CD14-positive monocyte (primary cell): Measurements from ENCODE around the gene LSM3. TPM values are rescaled to one million over a fixed set of nuclear protein-coding genes. Genes with fewer than 3 reads are reported as not detected.

ENCODE experiments used
- DNase-seq, 3 donors: peaks; one replicate each; pipeline ENCODE4 v3.0.0-alpha.2; 2011 to 2022
- H2AFZ ChIP-seq: 2 replicates; pipeline ENCODE4 v1.6.0; 2012; ENCODE audit warnings: mild to moderate bottlenecking, low read depth, low read length, inconsistent platforms; ENCODE audit not compliant: insufficient read depth, poor library complexity, severe bottlenecking
- H3K27ac ChIP-seq, 2 donors: 1 replicate in 1 of 2; 2 replicates in 1 of 2; pipeline ENCODE4 v1.5.1; 2012 to 2013; ENCODE audit warnings: low read length in 2 of 2, control low read depth in 1 of 2, inconsistent platforms in 1 of 2, low read depth in 1 of 2, mild to moderate bottlenecking in 1 of 2
- H3K27me3 ChIP-seq, 2 donors: one replicate each; pipeline versions ENCODE4 v1.6.0 to v1.6.1; 2011 to 2013; ENCODE audit warnings: low read length in 2 of 2; ENCODE audit not compliant: control insufficient read depth in 2 of 2, insufficient read depth in 2 of 2
- H3K36me3 ChIP-seq, 2 donors: replicated peaks in 1 of 2; 1 replicate in 1 of 2; 2 replicates in 1 of 2; pipeline versions ENCODE4 v1.5.1 to v1.6.1; 2012 to 2013; ENCODE audit warnings: low read length in 2 of 2, control low read depth in 1 of 2, inconsistent platforms in 1 of 2, mild to moderate bottlenecking in 1 of 2; ENCODE audit not compliant: insufficient read depth in 2 of 2, control insufficient read depth in 1 of 2
- H3K4me1 ChIP-seq, 2 donors: 1 replicate in 1 of 2; 2 replicates in 1 of 2; pipeline versions ENCODE4 v1.5.1 to v1.6.1; 2012 to 2013; ENCODE audit warnings: low read length in 2 of 2, control low read depth in 1 of 2, inconsistent platforms in 1 of 2, mild to moderate bottlenecking in 1 of 2, moderate library complexity in 1 of 2; ENCODE audit not compliant: insufficient read depth in 2 of 2, control insufficient read depth in 1 of 2
- H3K4me2 ChIP-seq: replicated peaks from 2 replicates; pipeline ENCODE3; 2012; ENCODE audit warnings: low read length, moderate library complexity, mild to moderate bottlenecking; ENCODE audit not compliant: poor library complexity, severe bottlenecking; ENCODE audit errors: extremely low read depth
- H3K4me3 ChIP-seq, 3 experiments: fragments of 200-600 bp in 1 of 3; sonication (generic) in 1 of 3; replicated peaks in 1 of 3; 1 replicate in 2 of 3; 2 replicates in 1 of 3; pipeline ENCODE4 v1.5.1; 2011 to 2013; ENCODE audit warnings: low read length in 3 of 3, mild to moderate bottlenecking in 3 of 3, control low read depth in 2 of 3, low read depth in 2 of 3, inconsistent platforms in 1 of 3, moderate library complexity in 1 of 3
- H3K79me2 ChIP-seq: 2 replicates; pipeline ENCODE4 v1.6.0; 2012; ENCODE audit warnings: mild to moderate bottlenecking, control low read depth, inconsistent platforms, low read length, moderate library complexity; ENCODE audit not compliant: insufficient read depth
- H3K9ac ChIP-seq: 2 replicates; pipeline ENCODE4 v1.6.0; 2017; ENCODE audit warnings: low read length, mild to moderate bottlenecking; ENCODE audit not compliant: insufficient read depth, poor library complexity, severe bottlenecking
- H3K9me3 ChIP-seq, 2 donors: replicated peaks in 1 of 2; 1 replicate in 1 of 2; 2 replicates in 1 of 2; pipeline versions ENCODE4 v1.5.1 to v1.6.1; 2012 to 2013; ENCODE audit warnings: low read length in 2 of 2, control low read depth in 1 of 2; ENCODE audit not compliant: control insufficient read depth in 1 of 2, insufficient read depth in 1 of 2
- H4K20me1 ChIP-seq: 2 replicates; pipeline ENCODE4 v1.6.0; 2012; ENCODE audit warnings: mild to moderate bottlenecking, low read length, control low read depth, moderate library complexity; ENCODE audit not compliant: insufficient read depth
- H3K27ac Mint-ChIP-seq, 7 donors: one replicate each; pipeline ENCODE4 v1.8.0; 2020; ENCODE audit warnings: mild to moderate bottlenecking in 7 of 7, mixed read lengths in 7 of 7, moderate library complexity in 6 of 7, inconsistent platforms in 2 of 7
- H3K27me3 Mint-ChIP-seq, 3 donors: one replicate each; pipeline ENCODE4 v1.8.0; 2021 to 2022; ENCODE audit warnings: low read depth in 3 of 3, mild to moderate bottlenecking in 3 of 3, mixed read lengths in 3 of 3, moderate library complexity in 3 of 3, inconsistent platforms in 1 of 3
- H3K36me3 Mint-ChIP-seq, 2 donors: one replicate each; pipeline ENCODE4 v1.8.0; 2020; ENCODE audit warnings: mixed read lengths in 2 of 2, inconsistent platforms in 1 of 2, mild to moderate bottlenecking in 1 of 2
- H3K4me1 Mint-ChIP-seq: one replicate; pipeline ENCODE4 v1.8.0; 2020; ENCODE audit warnings: mild to moderate bottlenecking, mixed read lengths
- H3K4me3 Mint-ChIP-seq, 2 donors: one replicate each; pipeline ENCODE4 v1.8.0; 2020; ENCODE audit warnings: mild to moderate bottlenecking in 2 of 2, mixed read lengths in 2 of 2, moderate library complexity in 1 of 2
- H3K9me3 Mint-ChIP-seq, 7 donors: one replicate each; pipeline ENCODE4 v1.8.0; 2020 to 2022; ENCODE audit warnings: mixed read lengths in 7 of 7, mild to moderate bottlenecking in 6 of 7, moderate library complexity in 6 of 7, inconsistent platforms in 2 of 7
- WGBS: methylation state at CpG from one replicate; pipeline ENCODE4 v1.1.5; 2013; ENCODE audit warnings: missing lambda C conversion rate; ENCODE audit not compliant: insufficient coverage; 5-methylcytosine and 5-hydroxymethylcytosine counted together
- intact Hi-C, 2 donors: fragments of 100-400 bp; cut with micrococcal nuclease; formaldehyde crosslinking; loops; one replicate each; pipeline versions ENCODE4 v1.15.0 to v1.15.1; 2023
- polyA plus RNA-seq, 3 donors: library from polyadenylated mRNA; depleted of rRNA in 1 of 3; unstranded in 2 of 3; stranded (reverse) in 1 of 3; fragments of 300-500 nt in 2 of 3; fragments of >200 nt in 1 of 3; fragmentation: Illumina TruSeq in 2 of 3; gene quantifications; 1 replicate in 2 of 3; 2 replicates in 1 of 3; pipeline ENCODE4 v1.2.3, GENCODE V29; 2012 to 2021
- TF ChIP-seq, protein P1 (sequence below): fragments of 200-600 bp; IDR thresholded peaks from one replicate; pipeline ENCODE4 v1.8.0; 2022; ENCODE audit warnings: antibody characterized with exemption, mild to moderate bottlenecking

LSM3 gene
- polyA plus RNA-seq, 3 donors: 4.1 to 23.2 (median 19.8) TPM

GRCh38 chr3:14132689-14133088 lies 45.9 kb upstream of the LSM3 start:
- intact Hi-C loops: no loop called here
- Histone ChIP-seq H3K27me3 (no peaks in the 10 kb centered on the region), H3K79me2 (peaks cover 13% of the 10 kb centered on the region), H3K4me1 (no peaks in the 10 kb centered on the region), H3K27ac (no peak overlapping the region), H3K9me3 (no peaks in the 10 kb centered on the region), H3K9ac (no peak overlapping the region), H4K20me1 (peaks cover 21% of the 10 kb centered on the region), H3K4me3 (no peak overlapping the region), H3K4me2 (no peak overlapping the region), H2AFZ (no peak overlapping the region), H3K36me3 (peaks cover 79 to 99% of the 10 kb centered on the region in 2 donors)
- TF ChIP-seq, protein P1, sequence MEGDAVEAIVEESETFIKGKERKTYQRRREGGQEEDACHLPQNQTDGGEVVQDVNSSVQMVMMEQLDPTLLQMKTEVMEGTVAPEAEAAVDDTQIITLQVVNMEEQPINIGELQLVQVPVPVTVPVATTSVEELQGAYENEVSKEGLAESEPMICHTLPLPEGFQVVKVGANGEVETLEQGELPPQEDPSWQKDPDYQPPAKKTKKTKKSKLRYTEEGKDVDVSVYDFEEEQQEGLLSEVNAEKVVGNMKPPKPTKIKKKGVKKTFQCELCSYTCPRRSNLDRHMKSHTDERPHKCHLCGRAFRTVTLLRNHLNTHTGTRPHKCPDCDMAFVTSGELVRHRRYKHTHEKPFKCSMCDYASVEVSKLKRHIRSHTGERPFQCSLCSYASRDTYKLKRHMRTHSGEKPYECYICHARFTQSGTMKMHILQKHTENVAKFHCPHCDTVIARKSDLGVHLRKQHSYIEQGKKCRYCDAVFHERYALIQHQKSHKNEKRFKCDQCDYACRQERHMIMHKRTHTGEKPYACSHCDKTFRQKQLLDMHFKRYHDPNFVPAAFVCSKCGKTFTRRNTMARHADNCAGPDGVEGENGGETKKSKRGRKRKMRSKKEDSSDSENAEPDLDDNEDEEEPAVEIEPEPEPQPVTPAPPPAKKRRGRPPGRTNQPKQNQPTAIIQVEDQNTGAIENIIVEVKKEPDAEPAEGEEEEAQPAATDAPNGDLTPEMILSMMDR: no peak
- peaks cover 85 to 87% of the 10 kb centered on the region in 2 donors for H3K36me3 Mint-ChIP-seq
- WGBS: 100% methylated on average over 3 of the region's 6 CpGs
- H3K4me1 Mint-ChIP-seq: peaks cover 7% of the 10 kb centered on the region
- no peak overlapping the region for H3K4me3 Mint-ChIP-seq
- peaks cover 0 to 2% (median 2%) of the 10 kb centered on the region in 3 donors for H3K27me3 Mint-ChIP-seq
- DNase-seq: no peak
- peak overlapping the region in 2 of 7 donors; percentile 19 to 61 for H3K27ac Mint-ChIP-seq
- no peaks in the 10 kb centered on the region for H3K9me3 Mint-ChIP-seq

GRCh38 chr3:14133188-14133800 lies 45.3 kb upstream of the LSM3 start:
- Mint-ChIP-seq H3K36me3 (peaks cover 88 to 90% of the 10 kb centered on the region in 2 donors), H3K9me3 (no peaks in the 10 kb centered on the region), H3K27me3 (peaks cover 2 to 3% (median 2%) of the 10 kb centered on the region in 3 donors), H3K4me3 (no peak overlapping the region), H3K27ac (peak overlapping the region in 3 of 7 donors; percentile 26 to 68 (median 58)), H3K4me1 (peaks cover under 1% of the 10 kb centered on the region)
- no peaks in the 10 kb centered on the region for H3K9me3 ChIP-seq
- H2AFZ ChIP-seq: no peak overlapping the region
- TF ChIP-seq, protein P1: no peak
- H3K4me3 ChIP-seq: no peak overlapping the region
- peaks cover 7% of the 10 kb centered on the region for H3K79me2 ChIP-seq
- no peak overlapping the region for H3K4me2 ChIP-seq
- no peak for DNase-seq
- intact Hi-C loops: no loop called here
- no peaks in the 10 kb centered on the region for H3K27me3 ChIP-seq
- H3K4me1 ChIP-seq: no peaks in the 10 kb centered on the region
- H4K20me1 ChIP-seq: peaks cover 15% of the 10 kb centered on the region
- H3K36me3 ChIP-seq: peaks cover 82 to 99% of the 10 kb centered on the region in 2 donors
- no peak overlapping the region for H3K9ac ChIP-seq
- WGBS: 98% methylated on average over 8 of the region's 10 CpGs
- H3K27ac ChIP-seq: no peak overlapping the region
